Liver (tissue), 9 donors: ENCODE results near the gene P4HA1. TPM values are rescaled to one million over a fixed set of nuclear protein-coding genes. Genes with fewer than 3 reads are reported as not detected.

Experiments used
- DNase-seq: peaks from one replicate; pipeline ENCODE4 v3.0.0-alpha.2; 2017; ENCODE audit warnings: low spot score
- H3K27ac ChIP-seq, 2 donors: one replicate each; pipeline ENCODE4 v1.7.0; 2013; ENCODE audit warnings: inconsistent platforms in 2 of 2, low read length in 2 of 2, control low read depth in 1 of 2, low read depth in 1 of 2, mild to moderate bottlenecking in 1 of 2
- H3K27me3 ChIP-seq, 4 donors: one replicate each; pipeline versions ENCODE4 v1.6.1 to v1.7.0; 2013; ENCODE audit warnings: low read length in 3 of 4, inconsistent platforms in 1 of 4, mild to moderate bottlenecking in 1 of 4, moderate library complexity in 1 of 4; ENCODE audit not compliant: control insufficient read depth in 4 of 4, insufficient read depth in 4 of 4
- H3K36me3 ChIP-seq, 4 donors: one replicate each; pipeline versions ENCODE4 v1.6.1 to v1.7.0; 2013; ENCODE audit warnings: low read length in 3 of 4, mild to moderate bottlenecking in 3 of 4, low read depth in 1 of 4, moderate library complexity in 1 of 4; ENCODE audit not compliant: control insufficient read depth in 4 of 4, insufficient read depth in 3 of 4
- H3K4me1 ChIP-seq, 4 donors: one replicate each; pipeline versions ENCODE4 v1.6.1 to v1.7.0; 2013; ENCODE audit warnings: low read length in 3 of 4, mild to moderate bottlenecking in 3 of 4, moderate library complexity in 1 of 4; ENCODE audit not compliant: control insufficient read depth in 4 of 4, insufficient read depth in 4 of 4
- H3K4me3 ChIP-seq, 3 donors: one replicate each; pipeline versions ENCODE4 v1.6.1 to v1.7.0; 2013; ENCODE audit warnings: low read length in 3 of 3, control low read depth in 1 of 3, low read depth in 1 of 3, mild to moderate bottlenecking in 1 of 3
- H3K9ac ChIP-seq, 2 donors: one replicate each; pipeline ENCODE4 v1.7.0; 2013; ENCODE audit warnings: low read length in 2 of 2, mild to moderate bottlenecking in 2 of 2, moderate library complexity in 2 of 2, control low read depth in 1 of 2, low read depth in 1 of 2
- H3K9me3 ChIP-seq, 4 donors: one replicate each; pipeline versions ENCODE4 v1.6.1 to v1.7.0; 2013; ENCODE audit warnings: low read length in 3 of 4; ENCODE audit not compliant: control insufficient read depth in 4 of 4
- ATF3 ChIP-seq: IDR thresholded peaks from 2 replicates; pipeline ENCODE4 v1.6.1; 2016; ENCODE audit warnings: antibody characterized with exemption
- EGR1 ChIP-seq, 2 donors: IDR thresholded peaks; 2 replicates each; pipeline ENCODE4 v1.6.1; 2016 to 2018; ENCODE audit warnings: antibody characterized with exemption in 2 of 2, low read depth in 2 of 2
- FOXA1 ChIP-seq: IDR thresholded peaks from 2 replicates; pipeline ENCODE4 v1.6.1; 2016; ENCODE audit warnings: antibody characterized with exemption
- FOXA2 ChIP-seq: IDR thresholded peaks from 2 replicates; pipeline ENCODE4 v1.6.1; 2016; ENCODE audit warnings: antibody characterized with exemption
- GABPA ChIP-seq, 2 donors: IDR thresholded peaks in 1 of 2; conservative IDR thresholded peaks in 1 of 2; 2 replicates each; pipeline ENCODE4 v1.6.1; 2016; ENCODE audit warnings: antibody characterized with exemption in 2 of 2, mild to moderate bottlenecking in 1 of 2, moderate library complexity in 1 of 2
- HNF4G ChIP-seq: IDR thresholded peaks from 2 replicates; pipeline ENCODE4 v1.6.1; 2016; ENCODE audit warnings: antibody characterized with exemption
- JUND ChIP-seq, 2 donors: IDR thresholded peaks; 2 replicates each; pipeline ENCODE4 v1.6.1; 2016; ENCODE audit warnings: antibody characterized with exemption in 2 of 2
- NR2F2 ChIP-seq: IDR thresholded peaks from 2 replicates; pipeline ENCODE4 v1.6.1; 2016; ENCODE audit warnings: antibody characterized with exemption
- RAD21 ChIP-seq, 2 donors: IDR thresholded peaks; 2 replicates each; pipeline ENCODE4 v1.6.1; 2016; ENCODE audit warnings: antibody characterized with exemption in 2 of 2, mild to moderate bottlenecking in 2 of 2
- RXRA ChIP-seq, 2 donors: IDR thresholded peaks; 2 replicates each; pipeline ENCODE4 v1.6.1; 2017 to 2018; ENCODE audit warnings: antibody characterized with exemption in 2 of 2, mild to moderate bottlenecking in 1 of 2
- SP1 ChIP-seq: IDR thresholded peaks from 2 replicates; pipeline ENCODE4 v1.6.1; 2018; ENCODE audit warnings: antibody characterized with exemption, mild to moderate bottlenecking
- TAF1 ChIP-seq: conservative IDR thresholded peaks from 2 replicates; pipeline ENCODE4 v1.6.1; 2016; ENCODE audit warnings: antibody characterized with exemption, mild to moderate bottlenecking
- YY1 ChIP-seq: IDR thresholded peaks from 2 replicates; pipeline ENCODE4 v1.6.1; 2016; ENCODE audit warnings: antibody characterized with exemption, mild to moderate bottlenecking
- WGBS: extraction: QIAGEN DNeasy Blood & Tissue Kit; methylation state at CpG from one replicate; pipeline ENCODE4 v1.1.7; 2013; 5-methylcytosine and 5-hydroxymethylcytosine counted together
- polyA plus RNA-seq, 2 donors: library from polyadenylated mRNA; stranded (reverse) in 1 of 2; unstranded in 1 of 2; fragments of 200-250 nt in 1 of 2; fragments of >200 nt in 1 of 2; fragmentation: Nextera tagmentation in 1 of 2; extraction: Ambion mirVana in 1 of 2; gene quantifications; one replicate each; pipeline versions ENCODE4 v1.2.1 to v1.2.3, GENCODE V29; 2013 to 2015
- total RNA-seq, 2 donors: library from RNA; depleted of rRNA; stranded (reverse); fragments of >200 nt; gene quantifications; one replicate each; pipeline ENCODE4 v1.2.3, GENCODE V29; 2014
- TF ChIP-seq, protein P1 (sequence below): IDR thresholded peaks from 2 replicates; pipeline ENCODE4 v1.6.1; 2016; ENCODE audit warnings: antibody characterized with exemption, mild to moderate bottlenecking
- TF ChIP-seq, protein P2 (sequence below): IDR thresholded peaks from 2 replicates; pipeline ENCODE4 v1.6.1; 2016; ENCODE audit warnings: antibody characterized with exemption
- TF ChIP-seq, protein P3 (sequence below): IDR thresholded peaks from 2 replicates; pipeline ENCODE4 v1.6.1; 2016; ENCODE audit warnings: antibody characterized with exemption
- TF ChIP-seq, protein P4 (sequence below): fragments of 150-350 bp; IDR thresholded peaks from 2 replicates; pipeline ENCODE4 v1.5.1; 2017; ENCODE audit warnings: improper control_type of control experiment, low read depth, low read length; ENCODE audit not compliant: missing input control
- donor health status: healthy.
- donor health status: healthy.
- donor health status: healthy.
- donor health status: healthy.
- donor health status: healthy.

Gene P4HA1
- total and polyA plus RNA-seq, 4 donors: 6.1 to 63.7 (median 23.7) TPM

- no peak for TF ChIP-seq EGR1 (IDR thresholded peaks at IDR 0.05; ENCODE audit: low read depth in 2 of 2)
- TF ChIP-seq, protein P1, sequence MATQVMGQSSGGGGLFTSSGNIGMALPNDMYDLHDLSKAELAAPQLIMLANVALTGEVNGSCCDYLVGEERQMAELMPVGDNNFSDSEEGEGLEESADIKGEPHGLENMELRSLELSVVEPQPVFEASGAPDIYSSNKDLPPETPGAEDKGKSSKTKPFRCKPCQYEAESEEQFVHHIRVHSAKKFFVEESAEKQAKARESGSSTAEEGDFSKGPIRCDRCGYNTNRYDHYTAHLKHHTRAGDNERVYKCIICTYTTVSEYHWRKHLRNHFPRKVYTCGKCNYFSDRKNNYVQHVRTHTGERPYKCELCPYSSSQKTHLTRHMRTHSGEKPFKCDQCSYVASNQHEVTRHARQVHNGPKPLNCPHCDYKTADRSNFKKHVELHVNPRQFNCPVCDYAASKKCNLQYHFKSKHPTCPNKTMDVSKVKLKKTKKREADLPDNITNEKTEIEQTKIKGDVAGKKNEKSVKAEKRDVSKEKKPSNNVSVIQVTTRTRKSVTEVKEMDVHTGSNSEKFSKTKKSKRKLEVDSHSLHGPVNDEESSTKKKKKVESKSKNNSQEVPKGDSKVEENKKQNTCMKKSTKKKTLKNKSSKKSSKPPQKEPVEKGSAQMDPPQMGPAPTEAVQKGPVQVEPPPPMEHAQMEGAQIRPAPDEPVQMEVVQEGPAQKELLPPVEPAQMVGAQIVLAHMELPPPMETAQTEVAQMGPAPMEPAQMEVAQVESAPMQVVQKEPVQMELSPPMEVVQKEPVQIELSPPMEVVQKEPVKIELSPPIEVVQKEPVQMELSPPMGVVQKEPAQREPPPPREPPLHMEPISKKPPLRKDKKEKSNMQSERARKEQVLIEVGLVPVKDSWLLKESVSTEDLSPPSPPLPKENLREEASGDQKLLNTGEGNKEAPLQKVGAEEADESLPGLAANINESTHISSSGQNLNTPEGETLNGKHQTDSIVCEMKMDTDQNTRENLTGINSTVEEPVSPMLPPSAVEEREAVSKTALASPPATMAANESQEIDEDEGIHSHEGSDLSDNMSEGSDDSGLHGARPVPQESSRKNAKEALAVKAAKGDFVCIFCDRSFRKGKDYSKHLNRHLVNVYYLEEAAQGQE: no peak
- TF ChIP-seq YY1: no peak
- TF ChIP-seq, protein P2, sequence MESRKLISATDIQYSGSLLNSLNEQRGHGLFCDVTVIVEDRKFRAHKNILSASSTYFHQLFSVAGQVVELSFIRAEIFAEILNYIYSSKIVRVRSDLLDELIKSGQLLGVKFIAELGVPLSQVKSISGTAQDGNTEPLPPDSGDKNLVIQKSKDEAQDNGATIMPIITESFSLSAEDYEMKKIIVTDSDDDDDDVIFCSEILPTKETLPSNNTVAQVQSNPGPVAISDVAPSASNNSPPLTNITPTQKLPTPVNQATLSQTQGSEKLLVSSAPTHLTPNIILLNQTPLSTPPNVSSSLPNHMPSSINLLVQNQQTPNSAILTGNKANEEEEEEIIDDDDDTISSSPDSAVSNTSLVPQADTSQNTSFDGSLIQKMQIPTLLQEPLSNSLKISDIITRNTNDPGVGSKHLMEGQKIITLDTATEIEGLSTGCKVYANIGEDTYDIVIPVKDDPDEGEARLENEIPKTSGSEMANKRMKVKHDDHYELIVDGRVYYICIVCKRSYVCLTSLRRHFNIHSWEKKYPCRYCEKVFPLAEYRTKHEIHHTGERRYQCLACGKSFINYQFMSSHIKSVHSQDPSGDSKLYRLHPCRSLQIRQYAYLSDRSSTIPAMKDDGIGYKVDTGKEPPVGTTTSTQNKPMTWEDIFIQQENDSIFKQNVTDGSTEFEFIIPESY: no peak
- no peak for TF ChIP-seq NR2F2
- TF ChIP-seq SP1: no peak
- no peak for TF ChIP-seq JUND (IDR thresholded peaks at IDR 0.05)
- no peak for TF ChIP-seq HNF4G
- TF ChIP-seq TAF1: no peak
- no peak for TF ChIP-seq RAD21 (IDR thresholded peaks at IDR 0.05)
- TF ChIP-seq, protein P3, sequence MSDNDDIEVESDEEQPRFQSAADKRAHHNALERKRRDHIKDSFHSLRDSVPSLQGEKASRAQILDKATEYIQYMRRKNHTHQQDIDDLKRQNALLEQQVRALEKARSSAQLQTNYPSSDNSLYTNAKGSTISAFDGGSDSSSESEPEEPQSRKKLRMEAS: no peak
- peaks cover 2 to 57% (median 32%) of the 10 kb centered on the region in 4 donors for H3K36me3 ChIP-seq
- no peak overlapping the region for H3K27ac ChIP-seq
- 90% methylated on average over 3 of the region's 3 CpGs for WGBS
- H3K4me3 ChIP-seq: no peak overlapping the region
- H3K4me1 ChIP-seq: peaks cover 3 to 15% (median 8%) of the 10 kb centered on the region in 4 donors
- H3K9ac ChIP-seq: no peak overlapping the region
- no peaks in the 10 kb centered on the region for H3K27me3 ChIP-seq
- no peak for DNase-seq
- no peaks in the 10 kb centered on the region for H3K9me3 ChIP-seq
Measured at GRCh38 chr10:73134727-73135126, 38.1 kb upstream of the P4HA1 start.

DNA sequence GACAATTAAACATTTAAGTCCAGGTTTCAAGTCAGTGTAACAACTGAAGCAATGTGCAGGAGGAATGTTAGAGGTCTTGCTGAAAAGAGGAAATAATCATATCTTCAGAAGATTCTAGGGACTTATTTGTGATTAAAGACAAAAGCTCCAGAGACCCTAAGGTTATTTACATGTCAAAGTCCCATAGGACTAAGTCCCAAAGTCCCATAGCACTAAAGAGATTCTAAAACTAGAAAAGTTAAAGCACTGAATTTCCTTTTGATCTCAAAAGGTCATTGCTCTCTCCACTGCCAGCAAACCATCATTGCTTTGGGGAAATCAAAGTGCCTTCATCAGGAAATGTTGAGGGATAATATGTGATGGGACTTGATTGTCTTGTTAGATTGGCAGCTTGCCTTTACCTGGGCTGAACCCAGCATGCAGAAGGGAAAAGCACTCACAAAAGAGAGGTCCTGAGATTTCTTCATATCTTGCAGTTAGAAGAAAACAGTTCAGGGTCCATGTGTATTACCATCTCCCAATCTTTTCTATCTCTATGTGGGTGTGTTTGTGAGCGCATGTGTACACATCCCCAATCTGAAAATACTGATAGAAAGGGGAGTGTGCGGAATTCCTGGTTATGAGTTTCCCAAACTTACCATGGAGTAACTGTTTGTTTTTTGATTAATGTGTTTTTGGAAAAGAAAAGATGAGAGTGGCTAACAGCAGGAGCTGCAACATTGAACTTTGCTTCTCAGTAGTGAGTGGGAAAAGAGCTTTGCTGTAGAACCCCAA is 35.4 kb upstream of the P4HA1 start:
- DNase-seq: no peak
- H3K27me3 ChIP-seq: no peaks in the 10 kb centered on the region
- peaks cover 3 to 15% (median 8%) of the 10 kb centered on the region in 4 donors for H3K4me1 ChIP-seq
- TF ChIP-seq FOXA1: peak; percentile 76
- peak; percentile 95 to 96 for TF ChIP-seq RXRA (IDR thresholded peaks at IDR 0.05)
- TF ChIP-seq, protein P4, sequence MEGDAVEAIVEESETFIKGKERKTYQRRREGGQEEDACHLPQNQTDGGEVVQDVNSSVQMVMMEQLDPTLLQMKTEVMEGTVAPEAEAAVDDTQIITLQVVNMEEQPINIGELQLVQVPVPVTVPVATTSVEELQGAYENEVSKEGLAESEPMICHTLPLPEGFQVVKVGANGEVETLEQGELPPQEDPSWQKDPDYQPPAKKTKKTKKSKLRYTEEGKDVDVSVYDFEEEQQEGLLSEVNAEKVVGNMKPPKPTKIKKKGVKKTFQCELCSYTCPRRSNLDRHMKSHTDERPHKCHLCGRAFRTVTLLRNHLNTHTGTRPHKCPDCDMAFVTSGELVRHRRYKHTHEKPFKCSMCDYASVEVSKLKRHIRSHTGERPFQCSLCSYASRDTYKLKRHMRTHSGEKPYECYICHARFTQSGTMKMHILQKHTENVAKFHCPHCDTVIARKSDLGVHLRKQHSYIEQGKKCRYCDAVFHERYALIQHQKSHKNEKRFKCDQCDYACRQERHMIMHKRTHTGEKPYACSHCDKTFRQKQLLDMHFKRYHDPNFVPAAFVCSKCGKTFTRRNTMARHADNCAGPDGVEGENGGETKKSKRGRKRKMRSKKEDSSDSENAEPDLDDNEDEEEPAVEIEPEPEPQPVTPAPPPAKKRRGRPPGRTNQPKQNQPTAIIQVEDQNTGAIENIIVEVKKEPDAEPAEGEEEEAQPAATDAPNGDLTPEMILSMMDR: no peak
- TF ChIP-seq JUND (IDR thresholded peaks at IDR 0.05): peak; percentile 35 to 74
- TF ChIP-seq HNF4G: peak; percentile 62
- TF ChIP-seq FOXA2: peak; percentile 90
- TF ChIP-seq GABPA (IDR thresholded peaks at IDR 0.05 in 1 of 2, conservative IDR thresholded peaks at IDR 0.05 in 1 of 2): peak in 1 of 2 donors; percentile 37
- TF ChIP-seq NR2F2: no peak
- no peak for TF ChIP-seq ATF3
- TF ChIP-seq, protein P2: peak; percentile 72
- peak; percentile 71 for TF ChIP-seq YY1
- TF ChIP-seq TAF1: no peak
- TF ChIP-seq, protein P1: peak; percentile 45

More for the DNA sequence above, 35.4 kb upstream of the P4HA1 start:
- 40% methylated on average over 2 of the region's 2 CpGs for WGBS
- no peak overlapping the region for H3K4me3 ChIP-seq
- peaks cover 0 to 52% (median 21%) of the 10 kb centered on the region in 4 donors for H3K36me3 ChIP-seq
- H3K27ac ChIP-seq: peak overlapping the region; percentile 58 to 82
- no peaks in the 10 kb centered on the region for H3K9me3 ChIP-seq
- H3K9ac ChIP-seq: no peak overlapping the region
